Fibroblast of lung (primary cell): ENCODE results near the gene UBE2QL1. TPM values are rescaled to one million over a fixed set of nuclear protein-coding genes. Genes with fewer than 3 reads are reported as not detected.

Experiments used
- DNase-seq, 2 donors: peaks; one replicate each; pipeline versions ENCODE4 v3.0.0 to v3.0.0-alpha.2; 2010; ENCODE audit warnings: low read depth in 2 of 2
- H2AFZ ChIP-seq: 2 replicates; pipeline ENCODE4 v1.5.1; 2012; ENCODE audit warnings: low read length, control low read depth, inconsistent platforms
- H3K27ac ChIP-seq: 2 replicates; pipeline ENCODE4 v1.5.1; 2011; ENCODE audit warnings: low read length, control low read depth; ENCODE audit not compliant: insufficient read depth
- H3K27me3 ChIP-seq: 2 replicates; pipeline ENCODE4 v1.5.1; 2011; ENCODE audit warnings: mild to moderate bottlenecking, low read length; ENCODE audit not compliant: control insufficient read depth, insufficient read depth
- H3K36me3 ChIP-seq: 2 replicates; pipeline ENCODE4 v1.5.1; 2011; ENCODE audit warnings: low read length; ENCODE audit not compliant: control insufficient read depth, insufficient read depth
- H3K4me1 ChIP-seq: 2 replicates; pipeline ENCODE4 v1.5.1; 2011; ENCODE audit warnings: low read length; ENCODE audit not compliant: control insufficient read depth, insufficient read depth; ENCODE audit errors: extremely low read depth
- H3K4me2 ChIP-seq: 2 replicates; pipeline ENCODE4 v1.5.1; 2011; ENCODE audit warnings: low read length, control low read depth; ENCODE audit not compliant: insufficient read depth; ENCODE audit errors: extremely low read depth
- H3K4me3 ChIP-seq, 4 experiments: fragments of 200-600 bp in 1 of 4; sonication (generic) in 1 of 4; replicated peaks in 1 of 4; 2 replicates each; pipeline ENCODE4 v1.5.1; 2011 to 2016; ENCODE audit warnings: low read length in 4 of 4, low read depth in 3 of 4, mild to moderate bottlenecking in 3 of 4, control low read depth in 2 of 4, inconsistent platforms in 1 of 4, mixed read lengths in 1 of 4; ENCODE audit not compliant: insufficient read depth in 1 of 4; ENCODE audit errors: control extremely low read depth in 1 of 4
- H3K79me2 ChIP-seq: 2 replicates; pipeline ENCODE4 v1.5.1; 2012; ENCODE audit warnings: mild to moderate bottlenecking, low read length, inconsistent platforms; ENCODE audit not compliant: control insufficient read depth, insufficient read depth
- H3K9ac ChIP-seq: 2 replicates; pipeline ENCODE4 v1.5.1; 2011; ENCODE audit warnings: mild to moderate bottlenecking, low read length, control low read depth; ENCODE audit not compliant: insufficient read depth
- H3K9me3 ChIP-seq: 2 replicates; pipeline ENCODE4 v1.5.1; 2012; ENCODE audit warnings: low read depth, low read length; ENCODE audit not compliant: control insufficient read depth, insufficient read depth
- H4K20me1 ChIP-seq: 2 replicates; pipeline ENCODE4 v1.5.1; 2011; ENCODE audit warnings: low read length; ENCODE audit not compliant: control insufficient read depth, insufficient read depth; ENCODE audit errors: extremely low read depth
- EZH2 ChIP-seq: IDR thresholded peaks from 2 replicates; pipeline ENCODE4 v1.5.1; 2012; ENCODE audit warnings: low read length, control low read depth, mild to moderate bottlenecking; ENCODE audit errors: missing control alignments
- polyA plus RNA-seq, 2 donors: library from polyadenylated mRNA; depleted of rRNA in 1 of 2; stranded (reverse) in 1 of 2; unstranded in 1 of 2; fragments of >200 nt; gene quantifications; 2 replicates each; pipeline ENCODE4 v1.2.1, GENCODE V29; 2011 to 2012; ENCODE audit warnings: missing spikeins in 1 of 2
- total RNA-seq: library from RNA; depleted of rRNA; stranded (reverse); fragments of >200 nt; gene quantifications from 2 replicates; pipeline ENCODE4 v1.2.1, GENCODE V29; 2014
- TF ChIP-seq, protein P1 (sequence below), 2 donors: IDR thresholded peaks in 1 of 2; conservative IDR thresholded peaks in 1 of 2; 1 replicate in 1 of 2; 2 replicates in 1 of 2; pipeline ENCODE4 v1.5.1; 2011 to 2012; ENCODE audit warnings: low read length in 2 of 2, control low read depth in 1 of 2, inconsistent platforms in 1 of 2, low read depth in 1 of 2, mild to moderate bottlenecking in 1 of 2

UBE2QL1 gene
- total and polyA plus RNA-seq, 2 donors (not counting 1 experiment from before 2014, with no cell fraction given), result not detected

GRCh38 chr5:6492934-6493333 is 44.3 kb downstream of the UBE2QL1 start:
- Histone ChIP-seq H3K4me2 (no peak overlapping the region), H3K79me2 (no peaks in the 10 kb centered on the region), H3K4me1 (no peaks in the 10 kb centered on the region), H3K27ac (no peak overlapping the region), H3K36me3 (no peaks in the 10 kb centered on the region), H3K27me3 (no peaks in the 10 kb centered on the region), H2AFZ (no peak overlapping the region), H3K9ac (no peak overlapping the region), H4K20me1 (no peaks in the 10 kb centered on the region), H3K9me3 (no peaks in the 10 kb centered on the region), H3K4me3 (no peak overlapping the region)
- TF ChIP-seq EZH2, result no peak
- TF ChIP-seq, protein P1, sequence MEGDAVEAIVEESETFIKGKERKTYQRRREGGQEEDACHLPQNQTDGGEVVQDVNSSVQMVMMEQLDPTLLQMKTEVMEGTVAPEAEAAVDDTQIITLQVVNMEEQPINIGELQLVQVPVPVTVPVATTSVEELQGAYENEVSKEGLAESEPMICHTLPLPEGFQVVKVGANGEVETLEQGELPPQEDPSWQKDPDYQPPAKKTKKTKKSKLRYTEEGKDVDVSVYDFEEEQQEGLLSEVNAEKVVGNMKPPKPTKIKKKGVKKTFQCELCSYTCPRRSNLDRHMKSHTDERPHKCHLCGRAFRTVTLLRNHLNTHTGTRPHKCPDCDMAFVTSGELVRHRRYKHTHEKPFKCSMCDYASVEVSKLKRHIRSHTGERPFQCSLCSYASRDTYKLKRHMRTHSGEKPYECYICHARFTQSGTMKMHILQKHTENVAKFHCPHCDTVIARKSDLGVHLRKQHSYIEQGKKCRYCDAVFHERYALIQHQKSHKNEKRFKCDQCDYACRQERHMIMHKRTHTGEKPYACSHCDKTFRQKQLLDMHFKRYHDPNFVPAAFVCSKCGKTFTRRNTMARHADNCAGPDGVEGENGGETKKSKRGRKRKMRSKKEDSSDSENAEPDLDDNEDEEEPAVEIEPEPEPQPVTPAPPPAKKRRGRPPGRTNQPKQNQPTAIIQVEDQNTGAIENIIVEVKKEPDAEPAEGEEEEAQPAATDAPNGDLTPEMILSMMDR (conservative IDR thresholded peaks at IDR 0.05 in 1 of 2, IDR thresholded peaks at IDR 0.05 in 1 of 2; ENCODE audit: low read depth in 1 of 2, low read length in 2 of 2), result no peak
- no peak for DNase-seq

DNA sequence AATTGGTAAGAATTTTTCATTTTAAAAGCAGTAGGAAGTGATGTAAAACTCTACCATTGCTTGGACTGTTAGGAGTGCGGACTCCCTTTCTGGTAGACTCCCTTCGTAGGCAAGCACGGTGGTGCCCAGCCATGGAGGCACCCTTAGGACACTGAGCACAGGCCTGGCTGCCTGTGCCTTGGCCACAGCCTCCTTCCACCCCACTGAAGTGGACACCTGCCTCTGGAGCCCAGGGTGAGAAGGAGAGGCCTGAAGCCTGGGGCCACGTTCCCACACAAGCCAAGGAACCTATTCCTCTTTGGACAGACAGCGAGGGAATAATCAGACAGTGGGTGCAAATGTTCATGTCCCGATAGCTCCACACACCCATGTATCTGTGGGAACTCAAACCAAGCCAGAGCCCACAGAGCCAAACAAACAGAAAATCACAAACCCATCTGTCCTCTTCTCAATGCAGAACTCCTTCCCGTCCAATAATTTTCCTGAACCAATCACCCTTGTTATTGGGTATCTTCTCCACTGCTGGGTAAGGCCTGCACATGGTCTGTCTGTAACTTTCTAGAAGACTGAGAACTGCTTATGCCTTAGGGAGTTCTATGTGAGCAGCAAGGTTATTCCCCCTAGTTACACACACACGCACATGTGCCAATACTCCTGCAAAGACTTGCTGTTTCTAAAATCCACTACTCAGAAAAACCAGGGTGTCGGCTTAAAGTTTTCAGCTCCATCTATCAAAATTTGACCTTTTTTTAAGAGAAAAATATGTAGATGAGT is 45.2 kb downstream of the UBE2QL1 start:
- H3K36me3 ChIP-seq, result no peaks in the 10 kb centered on the region
- H3K9ac ChIP-seq, result no peak overlapping the region
- DNase-seq, result no peak
- H3K9me3 ChIP-seq, result no peaks in the 10 kb centered on the region
- H3K27ac ChIP-seq, result no peak overlapping the region
- TF ChIP-seq, protein P1 (conservative IDR thresholded peaks at IDR 0.05 in 1 of 2, IDR thresholded peaks at IDR 0.05 in 1 of 2; ENCODE audit: low read depth in 1 of 2, low read length in 2 of 2), result no peak
- no peak for TF ChIP-seq EZH2
- no peak overlapping the region for H3K4me2 ChIP-seq
- H3K79me2 ChIP-seq, result no peaks in the 10 kb centered on the region
- H3K4me3 ChIP-seq, result no peak overlapping the region
- H3K27me3 ChIP-seq, result no peaks in the 10 kb centered on the region
- no peaks in the 10 kb centered on the region for H3K4me1 ChIP-seq
- H4K20me1 ChIP-seq, result no peaks in the 10 kb centered on the region
- no peak overlapping the region for H2AFZ ChIP-seq

DNA sequence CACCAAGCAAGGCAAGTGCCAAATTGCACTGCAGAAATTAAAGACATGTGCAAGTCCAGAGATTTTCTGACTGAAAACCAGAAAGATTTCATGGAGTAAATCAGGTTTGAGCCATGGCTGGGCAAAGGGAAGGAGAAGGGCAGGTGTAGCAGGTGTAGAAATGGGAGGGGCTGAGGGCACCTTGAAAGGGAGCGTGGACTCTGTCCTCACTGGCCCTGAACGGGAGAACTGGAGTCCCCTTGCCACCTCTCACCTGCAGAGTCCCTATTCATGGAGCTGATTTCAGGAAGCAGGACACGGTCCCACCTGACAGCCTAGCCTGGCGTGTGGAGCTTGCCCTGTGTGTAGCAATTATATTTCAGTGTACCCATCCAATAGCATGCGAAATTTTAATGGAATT is 46.3 kb downstream of the UBE2QL1 start:
- Histone ChIP-seq H3K9me3 (no peaks in the 10 kb centered on the region), H3K27me3 (no peaks in the 10 kb centered on the region), H3K36me3 (no peaks in the 10 kb centered on the region), H2AFZ (no peak overlapping the region), H4K20me1 (no peaks in the 10 kb centered on the region), H3K4me2 (no peak overlapping the region), H3K79me2 (no peaks in the 10 kb centered on the region), H3K4me1 (no peaks in the 10 kb centered on the region), H3K27ac (no peak overlapping the region), H3K4me3 (no peak overlapping the region), H3K9ac (no peak overlapping the region)
- DNase-seq, result no peak
- TF ChIP-seq, protein P1 (conservative IDR thresholded peaks at IDR 0.05 in 1 of 2, IDR thresholded peaks at IDR 0.05 in 1 of 2; ENCODE audit: low read depth in 1 of 2, low read length in 2 of 2), result no peak
